ENCODE measurements around the gene LRFN2.

LRFN2 gene

DNA sequence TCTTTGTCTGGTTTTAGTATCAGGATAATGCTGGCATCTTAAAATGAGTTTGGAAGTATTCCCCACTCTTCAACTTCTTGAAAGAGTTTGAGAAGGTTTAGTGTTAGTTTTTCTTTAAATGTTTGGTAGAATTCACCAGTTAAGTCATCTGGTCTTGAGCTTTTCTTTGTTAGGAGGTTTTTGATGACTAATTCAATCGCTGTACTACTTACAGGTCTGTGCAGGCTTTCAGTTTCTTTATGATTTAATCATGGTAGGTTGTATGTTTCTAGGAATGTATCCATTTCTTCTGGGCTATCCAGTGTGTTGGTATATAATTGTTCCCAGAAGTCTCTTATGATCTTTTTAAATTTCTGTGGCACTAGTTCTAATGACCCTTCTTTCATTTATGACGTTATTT lies 215.5 kb downstream of the LRFN2 start:
- Histone ChIP-seq H2AFZ (no peak overlapping the region), H3K9me3 (ENCODE audit: control insufficient read depth, low read length) (no peaks in the 10 kb centered on the region), H3K9ac (no peak overlapping the region), H3K79me2 (no peaks in the 10 kb centered on the region), H3K4me2 (ENCODE audit: low read length) (no peak overlapping the region), H3K36me3 (ENCODE audit: control insufficient read depth, insufficient read depth, low read length) (no peaks in the 10 kb centered on the region), H3K27ac (no peak overlapping the region), H3K4me1 (no peaks in the 10 kb centered on the region), H3K4me3 (ENCODE audit: low read depth, low read length) (no peak overlapping the region), H3K27me3 (ENCODE audit: control insufficient read depth, insufficient read depth, low read length) (no peaks in the 10 kb centered on the region)
- TF ChIP-seq CTCF (IDR thresholded peaks at IDR 0.05): no peak

DNA sequence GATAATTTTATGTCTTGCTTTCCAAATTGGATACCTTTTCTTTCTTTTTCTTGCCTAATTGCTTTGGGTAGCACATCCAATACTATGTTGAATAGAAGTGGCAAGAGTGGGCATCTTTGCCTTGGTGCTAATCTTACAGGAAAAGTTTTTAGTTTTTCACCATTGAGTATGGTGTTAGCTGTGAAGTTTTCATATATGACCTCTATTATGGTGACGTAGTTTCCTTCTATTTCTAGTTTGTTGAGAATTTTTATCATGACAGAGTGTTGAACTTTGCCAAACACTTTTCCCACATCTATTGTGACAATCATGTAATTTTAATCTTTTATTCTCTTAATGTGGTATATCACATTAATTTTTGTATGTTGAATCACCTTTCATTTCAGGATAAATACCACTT lies 216.1 kb downstream of the LRFN2 start:
- H3K4me2 ChIP-seq (ENCODE audit: low read length): no peak overlapping the region
- H3K9me3 ChIP-seq (ENCODE audit: control insufficient read depth, low read length): no peaks in the 10 kb centered on the region
- TF ChIP-seq CTCF (IDR thresholded peaks at IDR 0.05): no peak
- H3K27ac ChIP-seq: no peak overlapping the region
- no peak overlapping the region for H2AFZ ChIP-seq
- no peaks in the 10 kb centered on the region for H3K4me1 ChIP-seq
- H3K79me2 ChIP-seq: no peaks in the 10 kb centered on the region
- H3K27me3 ChIP-seq (ENCODE audit: control insufficient read depth, insufficient read depth, low read length): no peaks in the 10 kb centered on the region
- H3K36me3 ChIP-seq (ENCODE audit: control insufficient read depth, insufficient read depth, low read length): no peaks in the 10 kb centered on the region
- H3K4me3 ChIP-seq (ENCODE audit: low read depth, low read length): no peak overlapping the region
- H3K9ac ChIP-seq: no peak overlapping the region

- no peaks in the 10 kb centered on the region for H3K4me1 ChIP-seq
- H2AFZ ChIP-seq: no peak overlapping the region
- H3K4me2 ChIP-seq (ENCODE audit: low read length): no peak overlapping the region
- H3K9ac ChIP-seq: no peak overlapping the region
- no peaks in the 10 kb centered on the region for H3K27me3 ChIP-seq (ENCODE audit: control insufficient read depth, insufficient read depth, low read length)
- TF ChIP-seq CTCF (IDR thresholded peaks at IDR 0.05): no peak
- H3K27ac ChIP-seq: no peak overlapping the region
- H3K79me2 ChIP-seq: no peaks in the 10 kb centered on the region
- no peaks in the 10 kb centered on the region for H3K36me3 ChIP-seq (ENCODE audit: control insufficient read depth, insufficient read depth, low read length)
- no peaks in the 10 kb centered on the region for H3K9me3 ChIP-seq (ENCODE audit: control insufficient read depth, low read length)
- H3K4me3 ChIP-seq (ENCODE audit: low read depth, low read length): no peak overlapping the region
These were observed 217.3 kb downstream of the LRFN2 start for GRCh38 chr6:40369891-40370290.

- H3K79me2 ChIP-seq: no peaks in the 10 kb centered on the region
- no peaks in the 10 kb centered on the region for H3K27me3 ChIP-seq (ENCODE audit: control insufficient read depth, insufficient read depth, low read length)
- H3K9me3 ChIP-seq (ENCODE audit: control insufficient read depth, low read length): no peaks in the 10 kb centered on the region
- no peaks in the 10 kb centered on the region for H3K36me3 ChIP-seq (ENCODE audit: control insufficient read depth, insufficient read depth, low read length)
- no peak for TF ChIP-seq CTCF (IDR thresholded peaks at IDR 0.05)
- no peak overlapping the region for H3K4me2 ChIP-seq (ENCODE audit: low read length)
- H3K4me3 ChIP-seq (ENCODE audit: low read depth, low read length): no peak overlapping the region
- H3K9ac ChIP-seq: no peak overlapping the region
- no peak overlapping the region for H3K27ac ChIP-seq
- no peaks in the 10 kb centered on the region for H3K4me1 ChIP-seq
- H2AFZ ChIP-seq: no peak overlapping the region
These were observed 218.1 kb downstream of the LRFN2 start for GRCh38 chr6:40369042-40369441.

GRCh38 chr6:40362859-40363258 lies 224.3 kb downstream of the LRFN2 start:
- H3K36me3 ChIP-seq (ENCODE audit: control insufficient read depth, insufficient read depth, low read length): no peaks in the 10 kb centered on the region
- no peak overlapping the region for H2AFZ ChIP-seq
- no peak for TF ChIP-seq CTCF (IDR thresholded peaks at IDR 0.05)
- no peaks in the 10 kb centered on the region for H3K9me3 ChIP-seq (ENCODE audit: control insufficient read depth, low read length)
- H3K9ac ChIP-seq: no peak overlapping the region
- no peak overlapping the region for H3K4me3 ChIP-seq (ENCODE audit: low read depth, low read length)
- H3K4me2 ChIP-seq (ENCODE audit: low read length): no peak overlapping the region
- peaks cover 5% of the 10 kb centered on the region for H3K4me1 ChIP-seq
- H3K79me2 ChIP-seq: no peaks in the 10 kb centered on the region
- no peak overlapping the region for H3K27ac ChIP-seq
- H3K27me3 ChIP-seq (ENCODE audit: control insufficient read depth, insufficient read depth, low read length): no peaks in the 10 kb centered on the region

All from parathyroid adenoma (tissue), 2 donors.